Measurements from ENCODE around the gene CACNA1C.

Gene CACNA1C

GRCh38 chr12:2035431-2036055, 17.2 kb upstream of the CACNA1C start:
- DNase-seq (ENCODE audit: low spot score): no peak

DNA sequence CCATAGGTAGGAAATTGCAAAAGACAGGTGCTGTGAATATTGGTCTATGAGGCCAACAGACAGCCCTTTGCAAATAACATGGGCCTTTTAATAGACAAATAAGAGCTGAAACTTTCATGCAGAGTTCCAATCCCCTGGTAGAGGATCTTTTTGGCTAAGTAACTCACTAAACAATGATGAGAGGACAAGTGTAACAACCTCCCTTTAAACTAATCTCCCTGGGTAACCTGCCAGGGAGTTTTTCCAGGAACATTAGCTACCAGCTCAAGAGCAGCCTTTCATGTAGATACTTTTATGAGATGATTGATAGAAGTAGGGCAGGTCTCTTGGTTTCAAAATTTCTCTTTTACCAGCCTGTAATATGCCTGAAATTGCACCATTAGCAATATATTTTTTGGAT, 13.8 kb upstream of the CACNA1C start:
- DNase-seq (ENCODE audit: low spot score): no peak

GRCh38 chr12:2043054-2043453, 9.7 kb upstream of the CACNA1C start:
- no peak for DNase-seq (ENCODE audit: low spot score)

GRCh38 chr12:2044165-2044564, 8.6 kb upstream of the CACNA1C start:
- DNase-seq (ENCODE audit: low spot score): no peak

- DNase-seq (ENCODE audit: low spot score): no peak
These were observed 5.8 kb upstream of the CACNA1C start for GRCh38 chr12:2046957-2047356.

DNA sequence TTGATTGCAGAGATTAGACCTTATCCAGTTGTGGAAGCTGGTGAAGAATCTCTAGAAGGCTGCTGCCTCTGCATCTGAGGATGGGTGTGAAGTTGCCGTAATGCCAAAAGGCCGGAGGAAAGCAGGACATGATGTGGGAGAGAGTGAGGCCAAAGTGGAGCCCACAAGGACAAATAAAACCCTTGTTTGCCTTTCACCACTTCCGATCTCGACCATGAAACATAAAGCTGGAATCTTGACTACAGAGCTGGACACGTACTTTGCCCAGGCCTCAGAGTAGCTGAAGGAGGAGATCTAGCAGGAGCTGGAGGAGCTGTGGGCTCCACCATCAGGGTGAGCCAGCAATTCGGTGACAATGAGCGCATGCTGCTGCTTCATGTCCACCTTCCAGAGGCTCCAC, 5.0 kb upstream of the CACNA1C start:
- DNase-seq (ENCODE audit: low spot score): no peak

DNA sequence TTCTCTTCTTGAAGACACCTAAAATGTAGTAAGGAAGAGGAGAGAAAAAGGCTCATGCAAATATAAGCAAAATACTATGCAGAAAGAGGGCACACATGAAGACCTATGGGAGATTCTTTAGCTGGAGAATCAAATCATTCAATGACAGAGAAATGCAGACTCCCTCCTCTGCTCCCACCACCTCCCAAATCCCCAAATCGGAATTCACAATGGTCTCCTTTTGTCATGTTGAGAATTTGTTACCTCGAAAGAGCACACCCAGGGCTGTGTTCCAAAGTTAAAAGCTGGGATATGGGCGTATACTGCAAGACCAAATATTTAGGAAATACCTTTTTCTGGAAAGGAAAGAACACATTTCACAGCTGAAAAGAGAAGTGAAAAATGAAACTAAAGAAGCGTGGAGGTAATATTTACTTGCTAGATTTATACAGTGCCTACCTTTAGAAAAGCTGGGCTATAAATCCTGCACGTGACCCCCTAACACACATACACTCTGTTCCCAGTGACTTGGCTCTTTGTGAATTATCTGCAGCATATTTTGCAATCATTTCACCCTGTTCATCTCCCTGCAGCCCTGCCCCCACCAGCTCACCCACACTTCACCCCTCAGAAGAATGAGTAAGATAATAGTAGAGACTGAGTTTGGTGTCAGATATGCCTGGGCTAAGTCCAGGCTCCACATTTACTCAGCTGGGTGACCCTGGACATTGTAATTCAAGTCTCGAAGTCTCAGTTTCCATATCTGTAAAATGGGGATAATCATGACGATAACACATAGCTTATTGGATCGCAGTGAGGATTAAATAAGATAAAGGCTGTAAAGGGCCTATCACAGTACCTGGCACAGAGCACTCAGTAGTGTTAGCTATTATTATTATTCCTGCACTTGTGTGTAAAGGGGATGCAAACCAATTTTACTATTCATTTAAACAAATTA, 2.9 kb upstream of the CACNA1C start:
- DNase-seq (ENCODE audit: low spot score): peak; percentile 19

DNA sequence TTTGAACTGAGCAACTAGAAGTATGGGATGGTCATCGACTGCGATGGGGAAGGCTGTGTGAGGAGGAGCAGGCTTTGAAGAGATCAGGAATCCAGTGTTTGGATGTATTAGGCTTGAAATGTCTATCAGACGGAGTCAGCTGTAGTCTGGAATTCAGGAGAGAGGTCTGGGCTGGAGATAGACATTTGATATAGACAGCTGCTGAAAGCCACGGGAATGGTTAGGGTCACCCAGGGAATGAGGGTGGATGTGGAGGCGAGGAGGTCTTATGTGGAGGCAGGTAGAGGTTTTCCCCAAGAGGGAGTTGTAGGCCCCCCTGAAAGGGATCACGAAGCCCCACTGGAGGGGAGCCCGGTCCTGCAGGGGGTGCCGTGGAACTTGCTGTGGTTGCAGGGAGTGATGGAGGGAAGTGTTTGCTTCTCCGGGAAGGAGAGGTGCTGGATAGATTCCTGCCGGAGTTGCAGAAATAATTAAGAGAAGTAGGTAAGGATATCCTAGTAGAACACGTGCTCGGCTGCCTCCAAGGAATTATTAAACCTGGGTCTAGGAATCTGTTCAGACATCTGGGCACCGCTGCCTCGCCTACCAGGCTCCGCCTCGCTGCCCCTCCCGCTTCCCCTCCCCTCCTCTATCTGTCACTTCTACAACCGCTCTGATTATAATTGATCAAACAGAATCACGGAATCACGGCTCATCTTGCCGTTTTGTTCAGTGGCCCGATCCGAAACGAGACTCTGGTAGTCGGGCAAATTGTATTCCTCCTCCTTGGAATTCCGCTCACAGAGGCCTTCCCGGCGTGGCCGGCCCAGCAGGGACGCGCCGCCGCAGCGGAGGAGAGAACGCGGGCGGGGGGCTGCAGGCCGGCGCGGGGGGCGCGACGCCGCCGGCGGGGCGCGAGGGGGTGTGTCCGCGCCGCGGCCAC, 826 bp upstream of the CACNA1C start:
- no peak for DNase-seq (ENCODE audit: low spot score)

DNA sequence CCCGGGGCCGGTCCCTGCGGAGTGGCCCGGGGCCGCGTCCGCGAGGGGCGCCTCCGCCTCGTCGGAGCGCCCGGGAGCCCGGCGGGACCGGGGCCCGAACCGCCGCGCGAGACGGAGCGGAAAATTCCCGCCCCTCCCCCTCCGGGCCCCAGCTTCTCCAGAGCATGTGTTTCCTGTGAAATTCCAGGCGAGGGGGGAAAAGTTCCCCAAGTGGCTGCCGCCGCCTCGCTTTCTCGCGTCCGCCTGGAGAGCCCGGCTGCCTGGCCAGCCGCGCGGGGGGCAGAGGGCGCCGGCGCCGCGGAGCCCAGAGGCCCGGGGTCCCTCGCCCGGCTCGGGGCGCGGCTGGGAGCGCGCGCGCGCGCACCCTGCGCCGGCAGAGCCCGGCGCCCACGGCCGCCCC, 904 bp downstream of the CACNA1C start:
- no peak for DNase-seq (ENCODE audit: low spot score)

- no peak for DNase-seq (ENCODE audit: low spot score)
These were observed 1.6 kb downstream of the CACNA1C start for GRCh38 chr12:2054091-2055018.

DNA sequence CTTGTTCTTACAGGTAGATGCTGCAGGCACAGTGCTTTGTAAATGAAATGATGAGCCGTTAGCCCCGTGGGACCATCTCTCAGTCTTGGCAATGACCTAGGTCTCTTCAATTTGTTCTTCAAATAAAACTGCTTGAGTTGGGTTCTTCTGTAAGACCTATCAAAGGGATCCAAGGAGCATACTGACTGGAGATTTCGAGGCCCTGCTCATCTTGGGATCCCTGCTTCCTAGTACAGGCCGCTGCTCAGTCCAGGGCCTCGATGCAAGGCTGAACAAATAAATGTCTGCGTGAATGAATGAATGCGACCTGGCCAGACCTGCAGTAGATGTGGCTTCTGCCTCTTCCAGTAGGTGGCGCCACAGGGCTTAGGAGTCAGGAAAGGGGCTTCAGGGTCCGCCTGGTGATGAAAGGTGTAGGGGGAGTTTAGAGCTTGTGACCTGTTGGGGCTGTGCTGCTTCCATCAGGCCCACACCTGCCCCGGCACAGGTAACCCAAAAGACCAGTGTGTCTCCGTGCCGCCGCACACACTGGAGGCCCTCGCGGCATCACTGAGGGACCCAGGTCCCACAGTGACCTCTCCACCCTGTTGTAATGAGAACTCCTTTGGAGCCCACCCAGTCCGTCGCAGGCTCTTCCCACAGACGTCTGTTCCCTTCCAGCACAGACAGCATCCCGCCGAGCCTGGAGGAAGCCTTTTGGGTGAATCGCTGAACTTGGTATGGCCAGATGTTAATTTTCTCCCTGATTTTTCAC, 4.4 kb downstream of the CACNA1C start:
- peak; percentile 90 for DNase-seq (ENCODE audit: low spot score)

DNA sequence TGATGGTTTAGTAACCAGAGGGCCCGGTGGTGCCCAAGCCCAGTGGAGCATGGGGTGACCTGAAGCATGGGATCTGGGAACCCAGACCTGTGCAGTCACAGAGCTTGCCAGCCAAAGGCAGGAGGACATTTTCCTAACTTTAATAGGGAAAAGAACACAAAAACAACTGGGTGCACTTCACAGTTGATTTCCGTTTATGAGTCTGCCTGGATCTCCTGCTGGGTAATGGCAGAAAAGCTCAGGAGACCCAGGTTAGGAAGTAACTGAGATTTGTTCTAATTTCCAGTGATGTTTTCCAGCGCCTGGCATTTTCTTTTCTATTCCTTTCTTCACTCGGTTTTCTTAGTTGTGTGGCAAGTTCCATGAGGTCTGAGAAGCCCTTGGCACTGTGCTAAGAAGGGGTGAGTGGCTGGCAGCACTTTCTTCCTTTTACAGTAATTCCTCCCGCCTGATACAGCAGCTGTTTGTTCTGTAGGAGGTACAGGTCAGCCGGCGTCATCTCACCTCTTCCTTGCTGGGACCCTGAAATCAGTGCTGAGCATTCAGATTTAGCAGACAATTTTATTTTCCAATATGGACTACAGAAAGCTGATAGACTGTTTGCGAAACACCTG, 5.1 kb downstream of the CACNA1C start:
- DNase-seq (ENCODE audit: low spot score): no peak

DNA sequence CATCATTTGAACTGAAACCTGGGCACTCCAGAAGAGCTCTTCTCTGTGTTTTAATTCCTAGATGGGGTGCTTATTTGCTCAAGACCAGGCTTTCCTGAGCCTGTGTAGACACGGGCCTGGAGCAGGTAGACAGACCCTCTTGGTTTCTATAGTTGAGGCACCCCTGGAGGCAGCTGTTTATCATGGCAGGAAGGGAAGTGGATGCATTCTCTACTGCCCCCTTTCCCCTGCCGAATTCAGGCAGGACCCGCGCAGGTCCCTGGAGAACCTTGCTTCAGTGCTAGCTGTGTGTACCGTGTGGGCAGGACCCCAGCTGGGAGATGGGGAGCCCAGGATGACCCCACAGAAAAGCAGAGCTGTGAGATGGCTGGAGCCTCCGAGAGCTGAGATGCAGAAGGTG, 6.0 kb downstream of the CACNA1C start:
- peak; percentile 15 for DNase-seq (ENCODE audit: low spot score)

DNA sequence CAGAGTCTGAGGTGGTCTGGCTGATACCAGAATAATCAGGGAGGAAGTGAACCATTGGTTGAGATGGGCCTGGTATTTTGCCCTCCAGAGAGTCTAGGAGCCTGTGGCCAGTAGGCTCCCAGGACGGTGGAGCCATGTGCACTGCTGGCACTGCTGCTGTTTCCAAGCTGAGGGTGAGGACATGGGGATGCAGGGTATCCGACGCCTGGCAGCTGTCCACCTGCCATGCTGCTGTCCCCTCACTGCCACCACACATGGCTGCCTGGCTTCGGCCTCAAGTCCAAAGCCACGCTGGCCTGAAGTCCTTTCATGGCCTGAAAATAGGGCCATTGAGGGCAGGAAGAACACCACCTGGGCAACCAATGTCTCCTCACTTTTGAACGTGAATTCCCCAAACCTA, 8.6 kb downstream of the CACNA1C start:
- DNase-seq (ENCODE audit: low spot score): no peak

- DNase-seq (ENCODE audit: low spot score): no peak
These were observed 11.3 kb downstream of the CACNA1C start for GRCh38 chr12:2064071-2064507.

GRCh38 chr12:2068653-2069052, 15.9 kb downstream of the CACNA1C start:
- no peak for DNase-seq (ENCODE audit: low spot score)

DNA sequence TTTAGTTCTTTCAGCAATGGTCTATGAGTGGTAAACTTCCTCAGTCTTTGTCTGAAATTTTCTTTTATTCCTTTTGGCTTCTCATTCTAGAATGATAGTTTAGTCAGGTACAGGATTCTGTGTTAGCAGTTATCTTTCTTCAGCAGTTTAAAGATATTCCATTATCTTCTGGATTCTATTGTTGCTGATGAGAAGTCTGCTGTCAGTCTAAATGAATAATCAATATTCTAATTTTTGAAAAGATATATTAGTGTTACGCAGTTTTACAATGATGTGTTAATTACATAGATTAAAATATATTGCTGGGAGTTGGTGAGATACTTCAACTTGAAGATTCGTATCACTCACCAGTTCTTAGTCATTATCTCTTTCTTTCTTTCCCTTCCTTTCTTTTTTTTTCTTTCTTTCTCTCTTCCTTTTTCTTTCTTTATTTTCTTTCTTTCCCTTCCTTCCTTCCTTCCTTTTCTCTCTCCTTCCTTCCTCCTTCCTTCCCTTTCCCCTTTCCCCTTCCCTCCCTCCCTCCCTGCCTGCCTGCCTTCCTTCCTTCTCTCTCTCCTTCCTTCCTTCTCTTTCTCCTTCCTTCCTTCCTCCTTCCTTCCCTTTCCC, 17.8 kb downstream of the CACNA1C start:
- no peak for DNase-seq (ENCODE audit: low spot score)

GRCh38 chr12:2074792-2075191, 22.0 kb downstream of the CACNA1C start:
- DNase-seq (ENCODE audit: low spot score): no peak

DNA sequence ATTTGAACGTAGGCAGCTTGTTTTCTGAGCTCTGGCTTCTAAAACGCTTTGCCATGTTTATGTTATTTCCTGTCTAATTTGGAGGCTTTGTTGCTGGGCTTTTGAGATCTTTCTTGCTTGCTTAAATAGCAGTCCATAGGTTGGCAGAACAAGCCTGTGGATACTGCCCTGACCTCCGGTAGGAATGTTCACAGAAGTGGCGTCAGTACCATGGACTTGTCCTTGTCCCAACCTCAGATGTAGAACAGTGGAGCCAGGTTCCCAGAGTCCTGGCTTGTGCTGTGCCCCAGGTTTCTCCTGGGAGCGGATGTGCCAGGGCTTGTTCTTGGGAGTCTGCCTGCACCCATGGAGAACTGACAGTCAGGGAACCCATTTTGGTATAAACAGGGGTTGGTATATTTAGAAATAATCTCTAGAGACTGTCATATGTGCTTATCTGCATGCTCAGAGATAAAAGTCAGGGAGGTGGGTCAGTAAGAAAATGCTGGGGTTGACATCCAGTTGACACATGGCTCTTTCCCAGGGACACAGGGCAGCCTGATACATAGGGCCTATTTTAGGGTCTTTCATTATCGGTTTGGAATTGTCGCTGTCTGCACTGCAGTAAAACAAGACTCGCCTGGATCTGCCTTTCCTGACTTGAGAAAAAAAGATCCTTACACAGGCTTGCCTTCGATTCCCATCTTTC, 22.9 kb downstream of the CACNA1C start:
- no peak for DNase-seq (ENCODE audit: low spot score)

Data from NAMALWA (cell line).